C4-2B (cell line): ENCODE results near the gene ENG.

Source experiments
- CTCF ChIP-seq: fragments of 450-650 bp; conservative IDR thresholded peaks from 2 replicates; pipeline ENCODE4 v1.5.1; 2017; ENCODE audit warnings: mild to moderate bottlenecking
- ZFX ChIP-seq: fragments of 450-650 bp; IDR thresholded peaks from 2 replicates; pipeline ENCODE4 v1.6.1; 2017

GRCh38 chr9:127870887-127871286 lies 16.4 kb upstream of the ENG start:
- no peak for TF ChIP-seq CTCF
- TF ChIP-seq ZFX = no peak
